ENCODE data around the gene AKNAD1. TPM values are rescaled to one million over a fixed set of nuclear protein-coding genes. Genes with fewer than 3 reads are reported as not detected.

The AKNAD1 gene
- total and polyA plus RNA-seq, 8 donors, result 0.28 to 2.0 (median 0.37) TPM; not detected in 5

- 49 to 86% (median 58%) methylated on average over 3 of the region's 3 CpGs for WGBS, 5 donors
- intact Hi-C loops (cut with DNase I; ENCODE audit: low total_unique reads), result no loop called here
Observed at GRCh38 chr1:108823632-108824031, 33.3 kb downstream of the AKNAD1 start.

GRCh38 chr1:108819878-108820277, 37.0 kb downstream of the AKNAD1 start:
- Histone ChIP-seq H3K4me1 (peaks cover 7 to 24% (median 16%) of the 10 kb centered on the region in 4 donors), H3K27me3 (no peaks in the 10 kb centered on the region), H3K9me3 (no peaks in the 10 kb centered on the region), H3K4me3 (no peak overlapping the region), H3K27ac (no peak overlapping the region), H3K36me3 (no peaks in the 10 kb centered on the region)
- intact Hi-C loops (cut with DNase I; ENCODE audit: low total_unique reads), result no loop called here
- 71 to 81% (median 78%) methylated on average over 5 of the region's 5 CpGs for WGBS, 5 donors
- no peak for DNase-seq
- TF ChIP-seq EP300 (IDR thresholded peaks at IDR 0.05), result no peak
- TF ChIP-seq POLR2A (IDR thresholded peaks at IDR 0.05), result no peak
- no peak for TF ChIP-seq CTCF (IDR thresholded peaks at IDR 0.05)
- TF ChIP-seq POLR2AphosphoS5 (IDR thresholded peaks at IDR 0.05), result no peak

More at GRCh38 chr1:108823632-108824031, 33.3 kb downstream of the AKNAD1 start:
- no peaks in the 10 kb centered on the region for H3K9me3 ChIP-seq
- DNase-seq, result no peak
- no peak overlapping the region for H3K27ac ChIP-seq
- TF ChIP-seq POLR2AphosphoS5 (IDR thresholded peaks at IDR 0.05), result no peak
- TF ChIP-seq CTCF (IDR thresholded peaks at IDR 0.05), result no peak
- no peak for TF ChIP-seq POLR2A (IDR thresholded peaks at IDR 0.05)
- no peak for TF ChIP-seq EP300 (IDR thresholded peaks at IDR 0.05)
- peaks cover 0 to 10% (median 7%) of the 10 kb centered on the region in 4 donors for H3K4me1 ChIP-seq
- H3K27me3 ChIP-seq, result no peaks in the 10 kb centered on the region
- no peak overlapping the region for H3K4me3 ChIP-seq
- H3K36me3 ChIP-seq, result no peaks in the 10 kb centered on the region

- DNase-seq, result no peak
Observed at GRCh38 chr1:108817811-108818210, 39.1 kb downstream of the AKNAD1 start.

GRCh38 chr1:108817016-108817415, 39.9 kb downstream of the AKNAD1 start:
- WGBS, 5 donors, result 34 to 57% (median 48%) methylated on average over 8 of the region's 8 CpGs
- intact Hi-C loops (cut with DNase I; ENCODE audit: low total_unique reads), result no loop called here
- TF ChIP-seq CTCF (IDR thresholded peaks at IDR 0.05), result no peak
- TF ChIP-seq POLR2AphosphoS5 (IDR thresholded peaks at IDR 0.05), result no peak
- TF ChIP-seq POLR2A (IDR thresholded peaks at IDR 0.05), result no peak
- no peak for TF ChIP-seq EP300 (IDR thresholded peaks at IDR 0.05)
- Histone ChIP-seq H3K27me3 (no peaks in the 10 kb centered on the region), H3K27ac (peak overlapping the region; percentile 73 to 87 (median 83)), H3K9me3 (no peaks in the 10 kb centered on the region), H3K36me3 (no peaks in the 10 kb centered on the region), H3K4me3 (peak overlapping the region in 2 of 4 donors; percentile 3 to 21), H3K4me1 (peaks cover 7 to 35% (median 16%) of the 10 kb centered on the region in 4 donors)
- DNase-seq, result peak in 1 of 2 donors; percentile 68

More at GRCh38 chr1:108817811-108818210, 39.1 kb downstream of the AKNAD1 start:
- no peaks in the 10 kb centered on the region for H3K9me3 ChIP-seq
- H3K27me3 ChIP-seq, result no peaks in the 10 kb centered on the region
- TF ChIP-seq POLR2A (IDR thresholded peaks at IDR 0.05), result no peak
- no peak for TF ChIP-seq CTCF (IDR thresholded peaks at IDR 0.05)
- TF ChIP-seq EP300 (IDR thresholded peaks at IDR 0.05), result no peak
- no peak for TF ChIP-seq POLR2AphosphoS5 (IDR thresholded peaks at IDR 0.05)
- no peaks in the 10 kb centered on the region for H3K36me3 ChIP-seq
- H3K27ac ChIP-seq, result no peak overlapping the region
- intact Hi-C loops (cut with DNase I; ENCODE audit: low total_unique reads), result no loop called here
- H3K4me1 ChIP-seq, result peaks cover 7 to 35% (median 16%) of the 10 kb centered on the region in 4 donors
- no peak overlapping the region for H3K4me3 ChIP-seq

All from stomach (tissue), 9 donors.